HG03175 (cell line): ENCODE measurements around the gene SMG7.

ENCODE experiments used
- ATAC-seq: cut with Tn5 transposase; IDR thresholded peaks from one replicate; pipeline ENCODE4 v1.9.1; 2021; ENCODE audit warnings: mild to moderate bottlenecking, moderate library complexity; ENCODE audit not compliant: unreplicated experiment

The SMG7 gene

DNA sequence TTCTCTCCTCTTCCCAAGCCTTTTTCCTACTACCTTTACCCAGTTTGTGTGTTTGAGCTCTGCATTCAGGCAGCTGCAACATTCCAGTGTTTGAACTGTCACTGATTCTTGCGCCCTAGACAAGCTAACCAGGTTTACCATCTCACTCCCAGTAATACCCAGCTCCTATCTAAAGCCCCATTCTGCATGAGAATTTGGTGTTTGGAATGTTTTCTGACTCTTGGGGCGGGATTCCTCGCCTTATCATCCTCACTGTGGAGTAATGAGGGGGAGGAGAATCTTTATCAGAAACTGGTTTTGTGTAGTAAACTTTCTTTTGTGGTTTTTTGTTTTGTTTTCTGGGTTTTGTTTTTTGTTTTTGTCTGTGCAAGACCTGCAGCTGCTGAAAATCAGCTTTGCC lies 81.5 kb downstream of the SMG7 start:
- ATAC-seq = no peak

DNA sequence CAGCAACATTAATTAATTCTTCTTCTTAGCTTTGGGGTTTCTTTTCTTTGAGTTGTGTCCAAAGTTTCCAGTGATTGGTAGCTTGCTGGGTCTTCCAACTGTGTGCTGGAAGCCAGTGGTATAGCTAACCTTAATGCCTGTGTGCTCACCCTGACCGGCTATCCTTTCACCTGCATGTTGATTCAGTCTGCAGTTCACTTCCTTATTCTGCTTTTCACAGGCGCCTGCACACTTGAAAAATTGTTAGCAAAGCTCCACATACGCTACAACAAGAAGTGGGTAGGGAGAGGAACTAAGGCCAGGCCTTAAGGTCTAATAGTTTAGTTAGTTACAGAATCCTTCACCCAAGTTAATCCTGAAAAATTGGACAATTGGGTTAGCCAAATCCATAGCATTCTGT lies 82.3 kb downstream of the SMG7 start:
- no peak for ATAC-seq

DNA sequence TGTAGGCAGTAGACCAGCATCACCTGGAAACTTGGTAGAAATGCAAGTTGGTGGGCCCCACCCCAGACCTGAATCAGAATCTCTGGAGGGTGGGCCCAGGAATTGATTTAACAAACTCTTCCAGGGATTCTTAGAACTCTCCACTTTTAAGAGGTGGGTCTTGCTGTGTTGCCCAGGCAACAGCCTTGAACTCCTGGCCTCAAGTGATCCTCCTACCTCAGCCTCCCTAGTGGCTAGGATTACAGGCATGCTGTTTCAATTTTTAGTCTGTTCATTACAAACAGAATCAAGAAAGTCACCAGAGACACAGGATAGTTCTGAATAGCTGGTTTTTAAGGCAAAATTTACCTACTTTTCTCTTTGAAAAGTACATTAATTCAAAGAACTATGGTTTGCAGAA lies 86.8 kb downstream of the SMG7 start:
- no peak for ATAC-seq

DNA sequence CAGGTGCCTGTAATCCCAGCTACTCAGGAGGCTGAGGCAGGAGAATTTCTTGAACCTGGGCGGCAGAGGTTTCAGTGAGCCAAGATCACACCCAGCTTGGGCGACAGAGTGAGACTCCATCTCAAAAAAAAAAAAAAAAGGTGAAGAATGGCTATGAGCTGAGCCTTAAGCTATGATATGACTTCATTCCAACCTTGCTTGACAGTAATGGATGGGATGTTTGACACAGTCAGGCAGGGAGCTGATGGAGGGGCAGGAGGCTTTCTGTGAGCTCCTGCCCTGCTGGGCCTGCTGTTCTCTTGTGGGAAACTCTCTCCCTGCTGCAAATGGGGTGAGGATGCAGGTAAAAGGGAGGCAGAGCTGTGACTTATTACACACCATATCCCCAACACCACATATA lies 90.4 kb downstream of the SMG7 start:
- ATAC-seq = no peak

DNA sequence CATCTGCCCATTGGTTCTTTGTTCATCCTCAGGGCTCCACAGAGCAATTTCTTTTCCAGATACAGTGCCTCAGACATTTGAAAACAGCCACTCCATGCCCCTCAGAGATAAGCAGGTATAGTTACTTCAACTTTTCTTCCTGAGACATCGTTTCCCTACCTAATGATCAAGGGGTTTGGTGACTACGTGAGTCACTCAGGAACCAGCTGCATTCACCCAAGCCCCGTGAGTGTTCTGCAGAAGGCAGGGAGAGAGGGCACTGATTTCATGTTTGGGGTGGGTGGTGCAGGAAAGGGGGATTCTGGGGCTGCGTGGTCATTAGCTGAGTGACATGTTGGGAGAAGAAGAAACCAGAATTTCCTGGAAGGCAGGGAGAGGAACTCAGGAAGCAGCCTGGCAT lies 93.0 kb downstream of the SMG7 start:
- ATAC-seq = no peak

DNA sequence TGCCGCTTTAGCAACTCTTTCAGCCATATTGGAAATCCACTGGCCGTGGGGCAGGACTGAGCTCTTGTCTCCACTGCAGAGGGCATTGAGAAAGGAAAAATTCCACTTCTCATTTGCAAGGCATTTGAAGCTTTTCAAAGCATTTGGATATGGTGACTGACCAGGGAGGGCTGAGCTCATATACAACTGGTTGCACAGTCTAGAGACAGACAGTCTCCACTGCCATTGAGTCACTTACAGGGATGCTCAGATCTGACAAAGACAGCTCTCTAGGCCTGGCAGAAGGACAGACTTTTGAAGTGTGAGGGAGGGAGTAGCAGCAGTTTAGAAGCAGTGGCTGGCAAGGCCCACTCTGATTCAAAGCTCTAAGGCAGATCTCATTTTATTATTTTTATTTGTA lies 93.7 kb downstream of the SMG7 start:
- no peak for ATAC-seq

DNA sequence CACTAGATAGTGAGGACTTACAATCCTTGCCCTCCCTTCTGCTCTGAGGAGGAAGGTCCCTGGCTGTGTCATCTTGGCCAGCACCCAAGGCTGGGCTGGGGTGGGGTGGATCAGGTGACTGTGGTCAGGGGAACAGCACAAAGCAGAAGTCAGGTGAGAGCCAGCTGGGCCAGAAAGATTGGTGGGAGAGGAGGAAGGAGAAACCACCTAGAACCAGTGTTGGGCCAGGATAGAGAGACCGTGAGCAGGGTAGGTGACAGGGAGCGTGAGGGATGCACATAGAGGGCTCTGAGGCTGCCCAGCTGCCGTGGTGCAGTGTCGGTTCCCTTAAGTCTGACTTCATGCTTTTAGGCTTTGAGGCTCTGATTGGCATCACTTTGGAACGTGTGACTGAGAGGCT lies 95.3 kb downstream of the SMG7 start:
- peak; percentile 49 for ATAC-seq

DNA sequence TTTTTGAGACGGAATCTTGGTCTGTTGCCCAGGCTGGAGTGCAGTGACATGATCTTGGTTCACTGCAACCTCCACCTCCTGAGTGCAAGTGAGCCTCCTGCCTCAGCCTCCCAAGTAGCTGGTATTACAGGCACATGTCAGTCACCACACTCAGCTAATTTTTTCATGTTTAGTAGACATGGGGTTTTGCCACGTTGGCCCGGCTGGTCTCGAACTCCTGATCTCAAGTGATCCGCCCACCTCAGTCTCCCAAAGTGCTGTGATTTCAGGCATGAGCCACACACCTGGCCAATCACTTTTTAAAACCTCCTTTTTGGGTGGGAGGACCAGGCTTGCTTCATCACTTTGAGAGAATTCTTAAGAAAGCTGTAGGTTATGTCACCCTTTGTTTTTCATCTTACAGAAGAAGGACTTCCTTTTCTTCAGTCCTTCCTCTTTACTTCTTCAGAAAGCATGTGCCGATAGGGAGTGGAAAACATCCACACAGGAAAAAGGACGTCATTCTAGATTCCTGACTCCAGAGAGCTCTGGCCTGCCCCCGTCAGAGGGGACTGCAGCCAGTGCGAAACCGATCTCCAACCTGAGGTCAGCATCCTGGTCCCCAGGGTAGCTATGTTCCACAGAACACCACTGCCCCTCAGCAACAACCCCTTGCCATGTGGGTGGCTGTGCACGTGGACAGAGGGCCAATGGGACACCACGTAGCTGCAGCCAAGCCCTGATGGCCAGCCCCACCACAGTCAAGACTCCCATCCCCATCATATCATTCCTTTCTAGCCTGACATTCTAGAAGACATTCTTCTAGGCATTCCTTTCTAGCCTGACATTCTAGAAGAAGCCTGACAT lies 96.1 kb downstream of the SMG7 start:
- no peak for ATAC-seq

DNA sequence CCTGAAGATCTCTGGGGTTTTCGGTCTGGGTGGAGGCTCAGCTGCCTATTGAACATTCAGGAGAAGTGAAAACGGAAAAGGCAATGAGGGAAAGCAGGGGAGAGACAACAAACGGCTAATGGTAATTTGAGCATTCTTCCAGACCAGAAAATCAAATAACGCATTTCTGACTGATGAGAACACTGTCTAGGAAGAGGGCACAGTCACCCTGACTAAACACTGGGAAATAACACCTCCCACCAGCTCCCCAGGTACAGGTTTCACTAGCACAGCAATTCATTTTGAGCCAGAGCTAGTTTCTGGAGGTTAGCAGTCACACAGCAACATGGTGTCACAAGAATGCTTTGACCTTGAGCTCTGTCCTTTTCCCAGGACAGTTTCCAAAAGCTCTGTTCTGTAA lies 96.8 kb downstream of the SMG7 start:
- no peak for ATAC-seq

DNA sequence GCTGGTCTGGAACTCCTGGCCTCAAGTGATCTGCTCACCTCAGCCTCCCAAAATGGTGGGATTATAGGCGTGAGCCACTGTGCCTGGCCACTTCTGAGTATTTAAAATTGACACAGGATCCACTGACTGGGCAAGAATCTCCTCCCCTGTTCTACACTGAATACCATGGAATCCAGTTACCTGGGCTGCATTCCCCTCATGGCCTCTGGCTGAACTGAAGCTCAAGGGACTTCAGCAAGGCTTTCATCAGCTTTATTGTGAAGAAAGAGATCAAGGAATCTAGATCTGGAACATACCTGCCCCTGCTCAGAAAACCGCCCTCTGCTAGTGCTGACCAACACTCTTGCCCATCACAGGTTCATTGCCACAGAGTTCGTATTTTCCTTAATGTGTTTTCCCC lies 97.5 kb downstream of the SMG7 start:
- ATAC-seq = no peak

DNA sequence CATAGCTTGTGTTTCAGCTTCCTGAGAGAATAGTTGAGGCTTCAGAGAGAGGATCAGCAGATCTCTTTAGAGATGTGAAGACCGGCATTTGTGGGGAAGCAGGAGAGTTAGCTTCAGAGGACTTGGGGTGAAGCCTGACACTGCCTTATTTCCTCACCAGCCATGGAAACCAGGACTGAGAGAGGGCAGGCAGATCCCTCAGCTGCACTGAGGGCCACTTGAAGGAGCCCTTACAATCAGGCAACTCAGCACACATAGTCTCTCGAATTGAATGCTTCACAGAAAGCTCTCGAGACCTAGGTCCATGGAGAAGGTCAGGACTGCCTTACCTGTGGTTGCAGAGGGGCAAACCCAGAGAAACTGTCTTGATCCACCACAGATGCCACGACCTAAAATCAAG lies 98.2 kb downstream of the SMG7 start:
- ATAC-seq = no peak

DNA sequence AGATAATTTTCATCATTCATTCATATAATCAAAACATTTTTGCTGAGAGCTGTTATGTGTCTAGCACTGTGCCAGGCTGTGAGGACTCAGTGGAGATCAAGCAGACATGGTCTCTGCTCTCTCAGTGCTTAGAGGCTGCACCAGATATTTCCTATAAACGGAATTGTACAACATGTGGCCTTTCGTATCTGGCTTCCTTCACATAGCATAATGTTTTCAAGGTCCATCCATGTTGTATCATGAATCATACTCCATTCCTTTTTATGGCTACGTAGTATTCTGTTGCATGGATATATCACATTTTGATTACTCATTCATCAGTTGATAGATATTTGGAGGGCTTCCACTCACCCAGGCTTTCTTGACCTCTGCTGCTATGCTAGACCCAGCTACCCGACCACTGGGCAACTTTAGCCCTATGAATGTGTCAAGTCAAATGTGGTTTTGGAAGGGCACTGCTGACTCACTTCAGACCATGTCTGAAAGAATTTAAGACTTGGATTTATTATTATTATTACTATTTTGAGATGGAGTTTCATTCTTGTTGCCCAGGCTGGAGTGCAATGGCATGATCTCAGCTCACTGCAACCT lies 99.5 kb downstream of the SMG7 start:
- ATAC-seq = no peak

DNA sequence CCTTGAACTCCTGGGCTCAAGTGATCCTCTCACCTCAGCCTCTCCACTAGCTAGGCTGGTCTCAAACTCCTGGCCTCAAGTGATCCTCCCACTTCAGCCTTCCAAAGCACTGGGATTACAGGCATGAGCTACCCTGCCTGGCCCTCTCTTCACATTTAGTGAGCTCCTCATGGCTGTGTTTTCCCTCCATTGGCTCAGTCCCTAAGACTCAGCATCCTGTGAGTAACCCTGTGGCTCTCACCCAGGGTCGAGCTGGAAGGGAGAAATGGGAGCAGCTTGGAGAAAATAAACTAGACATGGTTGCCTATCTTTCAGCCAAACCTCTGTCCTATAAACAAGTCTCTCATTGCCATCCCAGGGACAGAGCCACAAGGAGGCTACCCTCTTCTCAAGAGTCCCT lies 100.4 kb downstream of the SMG7 start:
- ATAC-seq = no peak

DNA sequence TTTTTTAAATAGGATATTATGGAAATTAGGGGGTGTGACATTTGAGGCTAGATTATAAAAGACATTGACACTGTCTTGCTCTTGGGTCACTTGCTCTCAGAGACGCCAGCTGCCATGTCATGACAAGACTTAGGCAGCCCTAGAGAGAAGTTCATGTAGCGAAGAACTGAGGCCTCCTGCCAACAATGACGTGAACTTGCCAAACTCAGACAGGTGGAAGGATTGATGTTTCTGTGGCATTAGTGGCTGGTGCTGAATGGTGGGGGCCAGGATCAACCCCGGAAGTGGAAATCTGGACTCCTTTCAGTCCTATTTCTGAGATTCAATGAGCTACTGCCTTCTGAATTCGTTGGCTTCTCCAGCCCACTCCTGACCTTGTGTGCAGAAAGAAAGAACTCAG lies 103.3 kb downstream of the SMG7 start:
- no peak for ATAC-seq

DNA sequence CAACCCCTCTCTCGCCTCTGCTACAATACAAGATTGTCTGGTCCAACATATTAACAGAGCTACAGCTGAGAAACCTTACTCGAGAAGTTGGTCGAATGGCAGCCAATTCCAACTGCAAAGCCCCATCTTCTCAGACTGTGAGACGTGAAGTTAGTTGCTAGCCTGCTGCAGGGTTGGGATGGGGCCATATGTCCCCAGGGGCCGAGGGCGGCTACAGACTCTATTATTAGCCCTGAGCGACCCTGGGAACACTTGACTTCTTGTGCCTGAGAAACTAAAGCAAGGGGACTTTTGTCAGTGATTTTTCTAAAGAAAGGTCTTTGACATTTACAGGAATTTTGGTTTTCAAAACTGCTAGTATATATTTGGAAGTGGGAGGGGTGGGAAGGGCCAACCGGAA lies 104.2 kb downstream of the SMG7 start:
- ATAC-seq = no peak

DNA sequence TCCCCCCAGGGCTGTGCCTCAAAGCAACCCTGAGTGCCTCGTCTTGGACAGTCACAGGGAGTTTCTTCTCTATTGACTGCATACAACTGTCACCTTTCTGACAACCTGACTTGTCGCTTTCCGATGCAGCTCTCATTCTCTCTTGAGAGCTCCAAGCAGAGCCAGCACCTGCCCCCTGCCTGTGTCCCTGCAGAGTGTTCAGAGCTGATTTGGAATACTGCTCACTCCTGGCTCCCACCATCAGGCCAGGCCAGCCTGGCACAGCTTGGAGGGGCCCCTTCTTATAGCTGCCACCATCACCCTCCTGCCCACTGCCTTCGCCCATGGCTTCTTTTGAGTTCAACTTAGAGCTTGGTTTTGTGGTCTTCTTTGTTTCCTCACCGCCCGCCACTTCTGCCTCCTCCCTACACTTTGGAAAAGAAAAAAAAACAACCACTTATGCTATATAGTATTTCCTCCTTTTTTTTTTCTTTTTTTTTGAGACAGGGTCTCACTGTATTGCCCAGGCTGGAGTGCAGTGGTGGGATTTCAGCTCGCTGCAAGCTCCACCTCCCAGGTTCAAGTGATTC lies 105.7 kb downstream of the SMG7 start:
- no peak for ATAC-seq

DNA sequence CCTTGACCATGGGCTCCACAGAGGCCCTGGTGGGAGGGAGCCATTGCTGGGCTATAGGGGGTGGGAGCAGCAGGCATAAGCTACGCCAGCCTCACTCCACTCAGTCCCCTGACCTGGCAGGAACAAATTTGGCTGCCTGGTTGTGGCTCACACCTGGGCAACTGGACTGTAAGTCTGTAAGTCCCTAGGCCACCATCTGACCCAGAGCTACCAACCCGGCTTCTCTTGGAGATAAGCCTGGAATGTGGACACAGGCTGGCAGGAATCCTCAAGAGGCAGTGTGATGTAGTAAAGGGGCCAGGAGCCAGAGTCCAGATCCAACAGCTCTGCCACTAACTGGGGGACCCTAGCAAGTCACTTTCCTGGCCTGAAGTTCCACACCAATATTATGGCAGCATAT lies 106.6 kb downstream of the SMG7 start:
- ATAC-seq = no peak

DNA sequence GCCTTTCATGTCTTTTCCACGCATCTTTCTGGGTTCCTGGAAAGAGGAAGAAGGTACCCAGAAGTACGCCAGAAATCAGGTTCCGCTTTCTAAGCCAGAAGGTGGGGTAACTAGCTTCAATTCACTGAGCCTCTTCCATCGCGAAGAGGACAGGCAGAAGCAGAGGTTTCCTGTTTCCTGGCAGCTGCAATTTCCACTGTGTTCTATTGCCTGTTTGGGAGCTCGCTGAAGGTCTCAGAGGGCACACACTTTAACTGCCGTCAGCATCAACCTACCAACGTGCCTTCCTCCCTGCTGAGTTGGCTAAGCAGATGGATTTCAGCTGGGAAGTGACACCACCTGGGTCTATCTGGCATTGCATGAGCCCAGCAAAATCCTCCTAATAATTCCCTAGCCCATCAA lies 108.0 kb downstream of the SMG7 start:
- peak; percentile 40 for ATAC-seq

DNA sequence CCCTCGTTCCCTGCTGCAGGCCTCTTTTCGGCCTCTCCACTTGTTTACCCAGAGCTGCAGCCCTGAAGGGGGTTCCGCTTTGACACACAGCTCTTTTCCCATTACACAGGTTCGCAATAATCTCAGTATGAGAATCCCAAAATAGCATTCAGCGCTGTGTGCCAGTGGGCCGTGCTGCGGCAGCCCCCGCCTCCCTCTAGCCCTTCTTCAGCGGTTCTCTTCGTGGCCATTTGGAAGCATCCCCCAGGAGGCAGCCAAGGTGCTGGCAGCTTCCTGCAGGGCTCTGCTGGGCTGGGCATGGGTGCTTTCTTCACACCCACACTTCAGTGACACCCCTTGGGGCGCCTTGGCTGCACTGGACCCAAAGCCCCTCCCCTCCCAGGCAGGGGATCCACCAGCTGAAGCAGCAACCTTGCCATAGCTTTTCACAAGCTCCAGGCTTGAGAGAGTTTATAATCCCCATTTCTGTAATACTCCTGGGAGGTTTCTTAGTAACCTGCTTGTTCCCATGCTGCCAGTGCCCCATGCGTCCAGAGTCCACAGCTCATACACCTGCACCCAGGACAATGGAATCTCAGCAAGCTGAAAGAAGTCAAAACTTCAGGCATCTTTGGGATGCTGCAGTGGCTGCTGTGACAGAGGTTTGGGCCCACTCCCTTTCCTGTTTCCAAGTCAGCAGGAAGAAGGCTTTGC lies 109.9 kb downstream of the SMG7 start:
- ATAC-seq = no peak

DNA sequence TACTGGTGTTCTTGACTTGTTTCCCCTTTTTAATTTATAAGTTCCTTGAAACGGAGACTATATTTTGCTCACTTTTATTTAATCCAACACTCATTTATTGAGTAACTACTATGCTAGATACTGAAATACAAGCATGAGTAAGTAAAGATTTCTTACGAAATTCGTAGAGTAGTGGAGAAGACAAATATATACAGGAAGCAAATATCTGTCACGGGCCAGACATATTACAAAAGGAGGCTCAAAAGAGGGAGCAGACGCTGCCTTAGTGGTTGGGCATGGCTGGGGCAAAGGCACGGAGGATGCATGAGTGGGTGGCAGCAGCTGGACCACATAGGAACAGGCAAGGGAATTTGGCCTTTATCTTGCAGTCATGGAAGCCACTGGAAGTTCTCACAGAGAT lies 111.2 kb downstream of the SMG7 start:
- ATAC-seq = no peak

DNA sequence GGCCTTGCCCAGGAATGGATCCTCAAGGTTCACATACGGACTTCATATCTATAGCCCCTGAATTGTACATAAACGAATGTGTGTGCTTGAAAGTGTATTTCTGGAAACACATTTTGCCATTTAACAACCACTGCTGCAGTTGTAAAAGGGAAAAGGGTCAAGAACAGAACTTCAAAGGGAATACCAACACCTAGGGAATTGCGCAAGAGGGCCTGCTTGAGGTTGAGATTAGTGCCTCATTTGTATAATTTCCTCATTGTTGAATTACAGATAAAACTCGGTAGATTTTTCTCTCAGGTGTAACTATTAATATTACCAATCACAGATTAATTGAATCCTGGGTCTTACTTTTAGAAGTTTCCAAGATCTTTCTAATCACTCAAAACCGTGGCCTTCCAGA lies 111.8 kb downstream of the SMG7 start:
- no peak for ATAC-seq

DNA sequence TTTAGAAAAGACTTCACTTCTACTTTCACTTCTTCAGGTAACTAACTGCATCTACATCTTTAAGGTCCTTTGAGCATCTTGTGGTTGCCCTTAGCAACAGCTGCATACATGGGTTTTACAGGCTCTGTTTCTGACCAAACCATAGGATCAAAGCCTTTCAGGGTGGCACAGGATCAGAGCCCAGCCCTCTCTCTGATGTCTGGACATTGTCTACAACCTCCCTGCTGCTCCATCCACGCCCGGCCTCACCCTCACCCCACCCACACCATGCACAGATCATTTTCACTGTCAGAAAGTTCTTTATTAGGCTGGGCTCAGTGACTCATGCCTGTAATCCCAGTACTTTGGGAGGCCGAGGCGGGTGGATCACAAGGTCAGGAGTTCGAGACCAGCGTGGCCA lies 112.7 kb downstream of the SMG7 start:
- peak; percentile 45 for ATAC-seq
